CD4-positive, CD25-positive, alpha-beta regulatory T cell (primary cell): ENCODE measurements around the gene FFAR2. TPM values are rescaled to one million over a fixed set of nuclear protein-coding genes. Genes with fewer than 3 reads are reported as not detected.

Source experiments
- ATAC-seq, 2 donors: fragments of 150-1000 bp; cut with Tn5 transposase; one replicate each; pipeline ENCODE4 v1.10.0; 2021; ENCODE audit warnings: low read depth in 2 of 2, moderate number of reproducible peaks in 2 of 2, moderate library complexity in 1 of 2
- DNase-seq, 3 donors: peaks; one replicate each; pipeline versions ENCODE4 v3.0.0 to v3.0.0-alpha.2; 2012 to 2022; ENCODE audit warnings: mixed read lengths in 1 of 3
- H3K27ac ChIP-seq: one replicate; pipeline ENCODE4 v1.7.0; 2013; ENCODE audit warnings: mild to moderate bottlenecking, low read length; ENCODE audit not compliant: insufficient read depth, poor library complexity, severe bottlenecking
- H3K27me3 ChIP-seq: one replicate; pipeline ENCODE4 v1.7.0; 2013; ENCODE audit warnings: low read length; ENCODE audit not compliant: control insufficient read depth, insufficient read depth
- H3K36me3 ChIP-seq: one replicate; pipeline ENCODE4 v1.7.0; 2013; ENCODE audit warnings: mild to moderate bottlenecking, low read length, moderate library complexity; ENCODE audit not compliant: control insufficient read depth, insufficient read depth
- H3K4me1 ChIP-seq: 2 replicates; pipeline ENCODE4 v1.7.0; 2013; ENCODE audit warnings: mild to moderate bottlenecking, low read length; ENCODE audit not compliant: insufficient read depth, control insufficient read depth, poor library complexity, severe bottlenecking
- H3K4me3 ChIP-seq: one replicate; pipeline ENCODE4 v1.7.0; 2013; ENCODE audit warnings: low read depth, mild to moderate bottlenecking, low read length, moderate library complexity
- H3K9me3 ChIP-seq, 2 experiments: 1 replicate in 1 of 2; 2 replicates in 1 of 2; pipeline ENCODE4 v1.7.0; 2013; ENCODE audit warnings: low read length in 2 of 2, mild to moderate bottlenecking in 1 of 2, moderate library complexity in 1 of 2; ENCODE audit not compliant: control insufficient read depth in 2 of 2
- H3K27ac Mint-ChIP-seq, 3 donors: one replicate each; pipeline ENCODE4 v1.8.0; 2020 to 2022; ENCODE audit warnings: mild to moderate bottlenecking in 3 of 3, mixed read lengths in 3 of 3, moderate library complexity in 2 of 3
- H3K27me3 Mint-ChIP-seq: one replicate; pipeline ENCODE4 v1.8.0; 2022; ENCODE audit warnings: mild to moderate bottlenecking, mixed read lengths
- H3K36me3 Mint-ChIP-seq: one replicate; pipeline ENCODE4 v1.8.0; 2020; ENCODE audit warnings: mixed read lengths
- H3K4me1 Mint-ChIP-seq, 4 donors: one replicate each; pipeline ENCODE4 v1.8.0; 2020 to 2022; ENCODE audit warnings: mixed read lengths in 4 of 4, mild to moderate bottlenecking in 1 of 4
- H3K4me3 Mint-ChIP-seq, 4 donors: one replicate each; pipeline ENCODE4 v1.8.0; 2020 to 2022; ENCODE audit warnings: mild to moderate bottlenecking in 4 of 4, mixed read lengths in 4 of 4, moderate library complexity in 3 of 4
- H3K9me3 Mint-ChIP-seq, 7 donors: one replicate each; pipeline ENCODE4 v1.8.0; 2020 to 2022; ENCODE audit warnings: mixed read lengths in 7 of 7, mild to moderate bottlenecking in 3 of 7, moderate library complexity in 2 of 7
- polyA plus RNA-seq, 4 donors: library from polyadenylated mRNA; unstranded; fragments of 300-500 nt; fragmentation: Illumina TruSeq; gene quantifications; one replicate each; pipeline ENCODE4 v1.2.3, GENCODE V29; 2021
- total RNA-seq: library from RNA; stranded (reverse); gene quantifications from one replicate; pipeline ENCODE4 v1.2.3, GENCODE V29; 2022

Gene FFAR2
- total and polyA plus RNA-seq, 5 donors from 2014 or later, result not detected

DNA sequence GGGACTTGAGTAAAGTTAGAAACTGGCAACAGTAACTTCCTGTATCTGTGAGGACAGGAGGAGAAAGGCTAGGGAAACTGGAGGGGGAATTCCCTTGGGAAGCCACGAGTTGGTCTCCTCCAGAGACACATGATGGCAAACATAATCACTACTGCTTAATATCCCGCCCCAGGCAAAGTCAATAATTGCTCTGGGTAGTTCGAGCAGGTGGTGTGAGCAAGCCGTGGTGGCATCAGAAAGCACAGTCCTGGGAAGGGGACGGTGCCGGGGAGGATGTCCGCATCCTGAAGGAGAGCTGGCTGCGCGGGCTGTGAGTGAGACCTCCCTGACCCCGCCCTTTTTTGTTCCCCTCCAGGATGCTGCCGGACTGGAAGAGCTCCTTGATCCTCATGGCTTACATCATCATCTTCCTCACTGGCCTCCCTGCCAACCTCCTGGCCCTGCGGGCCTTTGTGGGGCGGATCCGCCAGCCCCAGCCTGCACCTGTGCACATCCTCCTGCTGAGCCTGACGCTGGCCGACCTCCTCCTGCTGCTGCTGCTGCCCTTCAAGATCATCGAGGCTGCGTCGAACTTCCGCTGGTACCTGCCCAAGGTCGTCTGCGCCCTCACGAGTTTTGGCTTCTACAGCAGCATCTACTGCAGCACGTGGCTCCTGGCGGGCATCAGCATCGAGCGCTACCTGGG, 1.4 kb downstream of the FFAR2 start:
- H3K27ac ChIP-seq, result no peak overlapping the region
- Mint-ChIP-seq H3K27ac (no peak overlapping the region), H3K4me1 (peaks cover 4 to 36% (median 14%) of the 10 kb centered on the region in 4 donors), H3K36me3 (no peaks in the 10 kb centered on the region), H3K4me3 (no peak overlapping the region), H3K27me3 (peaks cover 28% of the 10 kb centered on the region), H3K9me3 (no peaks in the 10 kb centered on the region)
- no peaks in the 10 kb centered on the region for H3K36me3 ChIP-seq
- H3K4me3 ChIP-seq, result no peak overlapping the region
- H3K27me3 ChIP-seq, result peaks cover 7% of the 10 kb centered on the region
- DNase-seq, result no peak
- H3K4me1 ChIP-seq, result peaks cover 17% of the 10 kb centered on the region
- no peak for ATAC-seq
- no peaks in the 10 kb centered on the region for H3K9me3 ChIP-seq

GRCh38 chr19:35451338-35452096, 3.5 kb downstream of the FFAR2 start:
- H3K4me3 ChIP-seq, result peak overlapping the region; percentile 26
- no peaks in the 10 kb centered on the region for H3K9me3 ChIP-seq
- H3K27me3 ChIP-seq, result peaks cover 7% of the 10 kb centered on the region
- no peaks in the 10 kb centered on the region for H3K36me3 ChIP-seq
- Mint-ChIP-seq H3K36me3 (no peaks in the 10 kb centered on the region), H3K4me1 (peaks cover 8 to 36% (median 16%) of the 10 kb centered on the region in 4 donors), H3K9me3 (no peaks in the 10 kb centered on the region), H3K27ac (peak overlapping the region in 1 of 3 donors; percentile 3), H3K27me3 (peaks cover 30% of the 10 kb centered on the region), H3K4me3 (peak overlapping the region in 2 of 4 donors; percentile 4)
- peaks cover 17% of the 10 kb centered on the region for H3K4me1 ChIP-seq
- H3K27ac ChIP-seq, result no peak overlapping the region
- DNase-seq, result no peak
- no peak for ATAC-seq

- H3K27me3 Mint-ChIP-seq, result peaks cover 24% of the 10 kb centered on the region
Measured at GRCh38 chr19:35454663-35455062, 6.6 kb downstream of the FFAR2 start.

GRCh38 chr19:35455616-35456201, 7.7 kb downstream of the FFAR2 start:
- ATAC-seq (no peak), DNase-seq (no peak)
- H3K4me1 ChIP-seq, result peaks cover 13% of the 10 kb centered on the region
- Mint-ChIP-seq H3K4me3 (peak overlapping the region in 1 of 4 donors; percentile 11), H3K27me3 (peaks cover 24% of the 10 kb centered on the region), H3K9me3 (no peaks in the 10 kb centered on the region), H3K36me3 (no peaks in the 10 kb centered on the region), H3K4me1 (peaks cover 12 to 28% (median 20%) of the 10 kb centered on the region in 4 donors), H3K27ac (peak overlapping the region in 2 of 3 donors; percentile 5 to 38)
- no peak overlapping the region for H3K27ac ChIP-seq
- no peaks in the 10 kb centered on the region for H3K27me3 ChIP-seq
- H3K36me3 ChIP-seq, result no peaks in the 10 kb centered on the region
- H3K4me3 ChIP-seq, result no peak overlapping the region
- no peaks in the 10 kb centered on the region for H3K9me3 ChIP-seq

More at GRCh38 chr19:35454663-35455062, 6.6 kb downstream of the FFAR2 start:
- no peak for ATAC-seq
- no peak for DNase-seq
- H3K36me3 ChIP-seq, result no peaks in the 10 kb centered on the region
- Mint-ChIP-seq H3K4me1 (peaks cover 12 to 24% (median 17%) of the 10 kb centered on the region in 4 donors), H3K9me3 (no peaks in the 10 kb centered on the region), H3K36me3 (no peaks in the 10 kb centered on the region), H3K4me3 (no peak overlapping the region), H3K27ac (no peak overlapping the region)
- H3K4me1 ChIP-seq, result peaks cover 17% of the 10 kb centered on the region
- no peaks in the 10 kb centered on the region for H3K9me3 ChIP-seq
- H3K27me3 ChIP-seq, result no peaks in the 10 kb centered on the region
- H3K4me3 ChIP-seq, result no peak overlapping the region
- H3K27ac ChIP-seq, result no peak overlapping the region

GRCh38 chr19:35457173-35457572, 9.1 kb downstream of the FFAR2 start:
- H3K4me1 Mint-ChIP-seq, result peaks cover 12 to 26% (median 15%) of the 10 kb centered on the region in 4 donors
- Histone ChIP-seq H3K36me3 (no peaks in the 10 kb centered on the region), H3K27me3 (no peaks in the 10 kb centered on the region), H3K27ac (no peak overlapping the region), H3K4me1 (peaks cover 4% of the 10 kb centered on the region), H3K9me3 (no peaks in the 10 kb centered on the region), H3K4me3 (no peak overlapping the region)
- ATAC-seq (no peak), DNase-seq (no peak)
- H3K27me3 Mint-ChIP-seq, result peaks cover 18% of the 10 kb centered on the region
- H3K36me3 Mint-ChIP-seq, result no peaks in the 10 kb centered on the region
- no peak overlapping the region for H3K4me3 Mint-ChIP-seq
- peak overlapping the region in 1 of 3 donors; percentile 12 for H3K27ac Mint-ChIP-seq
- no peaks in the 10 kb centered on the region for H3K9me3 Mint-ChIP-seq

- Histone ChIP-seq H3K27ac (no peak overlapping the region), H3K36me3 (no peaks in the 10 kb centered on the region), H3K4me3 (no peak overlapping the region), H3K9me3 (no peaks in the 10 kb centered on the region), H3K4me1 (peaks cover 14% of the 10 kb centered on the region), H3K27me3 (no peaks in the 10 kb centered on the region)
- Mint-ChIP-seq H3K9me3 (no peaks in the 10 kb centered on the region), H3K27me3 (peaks cover 15% of the 10 kb centered on the region), H3K36me3 (no peaks in the 10 kb centered on the region), H3K4me3 (no peak overlapping the region), H3K4me1 (peaks cover 15 to 33% (median 24%) of the 10 kb centered on the region in 4 donors), H3K27ac (no peak overlapping the region)
- ATAC-seq (no peak), DNase-seq (no peak)
Measured at GRCh38 chr19:35458192-35458591, 10.1 kb downstream of the FFAR2 start.

- H3K9me3 ChIP-seq, result no peaks in the 10 kb centered on the region
- Mint-ChIP-seq H3K36me3 (no peaks in the 10 kb centered on the region), H3K27ac (peak overlapping the region in 1 of 3 donors; percentile 83), H3K4me1 (peaks cover 14 to 40% (median 28%) of the 10 kb centered on the region in 4 donors), H3K9me3 (no peaks in the 10 kb centered on the region), H3K4me3 (no peak overlapping the region), H3K27me3 (peaks cover 14% of the 10 kb centered on the region)
- H3K4me3 ChIP-seq, result no peak overlapping the region
- no peaks in the 10 kb centered on the region for H3K27me3 ChIP-seq
- ATAC-seq (no peak), DNase-seq (no peak)
- no peaks in the 10 kb centered on the region for H3K36me3 ChIP-seq
- no peak overlapping the region for H3K27ac ChIP-seq
- H3K4me1 ChIP-seq, result peaks cover 18% of the 10 kb centered on the region
Measured at GRCh38 chr19:35458731-35459391, 10.8 kb downstream of the FFAR2 start.
